Body of pancreas (tissue), 4 donors: ENCODE data around the gene CLRN1. TPM values are rescaled to one million over a fixed set of nuclear protein-coding genes. Genes with fewer than 3 reads are reported as not detected.

Source experiments
- ATAC-seq: fragments of 150-250 bp; one replicate; pipeline ENCODE4 v1.9.1; 2016
- DNase-seq, 4 donors: peaks; one replicate each; pipeline ENCODE4 v3.0.0-alpha.2; 2019
- H3K27ac ChIP-seq, 4 donors: fragments of 200-600 bp; sonication (generic); 1 replicate in 3 of 4; 2 replicates in 1 of 4; pipeline versions ENCODE4 v1.5.1 to v1.6.1; 2016 to 2019; ENCODE audit warnings: mild to moderate bottlenecking in 1 of 4, mixed read lengths in 1 of 4, moderate library complexity in 1 of 4
- H3K27me3 ChIP-seq, 2 donors: fragments of 200-600 bp; sonication (generic); one replicate each; pipeline ENCODE4 v1.6.0; 2016; ENCODE audit warnings: mild to moderate bottlenecking in 1 of 2
- H3K36me3 ChIP-seq, 2 donors: fragments of 200-600 bp; sonication (generic); replicated peaks in 1 of 2; 2 replicates each; pipeline ENCODE4 v1.5.1; 2016; ENCODE audit warnings: low read depth in 2 of 2; ENCODE audit not compliant: insufficient read depth in 1 of 2
- H3K4me1 ChIP-seq: fragments of 200-600 bp; sonication (generic); one replicate; pipeline ENCODE4 v1.6.0; 2016
- H3K4me3 ChIP-seq, 2 donors: fragments of 200-600 bp; sonication (generic); 1 replicate in 1 of 2; 2 replicates in 1 of 2; pipeline ENCODE4 v1.5.1; 2016 to 2019
- H3K9me3 ChIP-seq, 3 donors: fragments of 200-600 bp; sonication (generic); 1 replicate in 2 of 3; 2 replicates in 1 of 3; pipeline ENCODE4 v1.5.1; 2016
- CTCF ChIP-seq, 7 experiments: fragments of 450-650 bp in 4 of 7; fragments of 200-600 bp in 3 of 7; sonication (generic) in 3 of 7; IDR thresholded peaks; one replicate each; pipeline ENCODE4 v1.5.1; 2016 to 2019; ENCODE audit warnings: antibody characterized with exemption in 7 of 7
- POLR2A ChIP-seq, 3 donors: fragments of 450-650 bp; IDR thresholded peaks; one replicate each; pipeline ENCODE4 v1.6.1; 2016; ENCODE audit warnings: antibody characterized with exemption in 3 of 3, mild to moderate bottlenecking in 2 of 3
- WGBS, 2 donors: methylation state at CpG; one replicate each; pipeline ENCODE4 v1.1.5; 2017; 5-methylcytosine and 5-hydroxymethylcytosine counted together
- intact Hi-C: fragments of 100-400 bp; cut with DNase I; formaldehyde crosslinking; loops from one replicate; pipeline ENCODE4 v1.15.1; 2023
- total RNA-seq, 2 donors: library from RNA; depleted of rRNA; stranded (reverse); fragments of >200 nt; gene quantifications; one replicate each; pipeline ENCODE4 v1.1.0, GENCODE V29; 2016

The CLRN1 gene, protein sequence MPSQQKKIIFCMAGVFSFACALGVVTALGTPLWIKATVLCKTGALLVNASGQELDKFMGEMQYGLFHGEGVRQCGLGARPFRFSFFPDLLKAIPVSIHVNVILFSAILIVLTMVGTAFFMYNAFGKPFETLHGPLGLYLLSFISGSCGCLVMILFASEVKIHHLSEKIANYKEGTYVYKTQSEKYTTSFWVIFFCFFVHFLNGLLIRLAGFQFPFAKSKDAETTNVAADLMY
- not detected for total RNA-seq

GRCh38 chr3:150972366-150973071 is at the start of gene CLRN1:
CLRN1 (minus strand) TSS chr3:150972727; CDS start chr3:150972708, 19 bp downstream.
- ATAC-seq (no peak), DNase-seq (no peak)
- no peaks in the 10 kb centered on the region for H3K36me3 ChIP-seq
- H3K9me3 ChIP-seq = no peaks in the 10 kb centered on the region
- H3K4me3 ChIP-seq = no peak within 1 kb of the TSS
- WGBS, 2 donors = 50 to 60% methylated on average over 18 of the region's 18 CpGs
- H3K27ac ChIP-seq = no peak within 1 kb of the TSS
- TF ChIP-seq POLR2A (IDR thresholded peaks at IDR 0.05) (no peak), CTCF (IDR thresholded peaks at IDR 0.05) (no peak)
- H3K27me3 ChIP-seq = no peaks in the 10 kb centered on the region
- no peaks in the 10 kb centered on the region for H3K4me1 ChIP-seq
- intact Hi-C loops = no loop called here

DNA sequence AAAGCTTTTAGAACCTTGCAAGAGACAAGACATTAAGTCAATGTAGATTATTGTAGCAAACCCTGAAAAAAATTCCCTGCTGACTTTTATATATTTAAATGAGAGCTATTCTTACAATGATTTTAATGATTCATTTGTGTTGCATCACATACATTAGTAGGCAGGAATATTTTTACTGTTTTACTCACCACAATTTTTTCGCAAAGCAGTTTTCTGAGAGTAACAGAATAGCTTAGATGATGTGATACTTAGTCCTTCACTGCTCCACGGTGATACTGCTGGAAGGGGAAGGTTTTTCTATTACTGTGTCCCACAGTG is 43.9 kb upstream of the CLRN1 start:
- no peaks in the 10 kb centered on the region for H3K27me3 ChIP-seq
- 68 to 72% methylated on average over 2 of the region's 2 CpGs for WGBS, 2 donors
- no peak overlapping the region for H3K4me3 ChIP-seq
- H3K36me3 ChIP-seq = no peaks in the 10 kb centered on the region
- TF ChIP-seq CTCF (IDR thresholded peaks at IDR 0.05) (no peak), POLR2A (IDR thresholded peaks at IDR 0.05) (no peak)
- H3K4me1 ChIP-seq = no peaks in the 10 kb centered on the region
- no peak overlapping the region for H3K27ac ChIP-seq
- intact Hi-C loops = no loop called here
- H3K9me3 ChIP-seq = no peaks in the 10 kb centered on the region
- DNase-seq (no peak), ATAC-seq (no peak)

GRCh38 chr3:151015767-151016477 is 43.4 kb upstream of the CLRN1 start:
- H3K9me3 ChIP-seq = no peaks in the 10 kb centered on the region
- 60 to 65% methylated on average over 3 of the region's 3 CpGs for WGBS, 2 donors
- H3K27me3 ChIP-seq = no peaks in the 10 kb centered on the region
- no peak overlapping the region for H3K27ac ChIP-seq
- no peak overlapping the region for H3K4me3 ChIP-seq
- no peaks in the 10 kb centered on the region for H3K36me3 ChIP-seq
- intact Hi-C loops = no loop called here
- no peak for ATAC-seq
- no peaks in the 10 kb centered on the region for H3K4me1 ChIP-seq
- no peak for TF ChIP-seq CTCF (IDR thresholded peaks at IDR 0.05)
- no peak for TF ChIP-seq POLR2A (IDR thresholded peaks at IDR 0.05)
- no peak for DNase-seq

- Histone ChIP-seq H3K36me3 (no peaks in the 10 kb centered on the region), H3K27ac (no peak overlapping the region), H3K4me3 (no peak overlapping the region), H3K27me3 (no peaks in the 10 kb centered on the region), H3K9me3 (no peaks in the 10 kb centered on the region), H3K4me1 (no peaks in the 10 kb centered on the region)
- no peak for ATAC-seq
- 69 to 74% methylated on average over 5 of the region's 5 CpGs for WGBS, 2 donors
- no peak for TF ChIP-seq POLR2A (IDR thresholded peaks at IDR 0.05)
- no peak for DNase-seq
- intact Hi-C loops = no loop called here
These were observed 42.7 kb upstream of the CLRN1 start for GRCh38 chr3:151015181-151015580.

GRCh38 chr3:151014501-151015018 is 42.0 kb upstream of the CLRN1 start:
- H3K4me3 ChIP-seq = no peak overlapping the region
- intact Hi-C loops = no loop called here
- H3K36me3 ChIP-seq = no peaks in the 10 kb centered on the region
- DNase-seq (no peak), ATAC-seq (no peak)
- H3K4me1 ChIP-seq = no peaks in the 10 kb centered on the region
- no peaks in the 10 kb centered on the region for H3K9me3 ChIP-seq
- 31 to 42% methylated on average over 4 of the region's 4 CpGs for WGBS, 2 donors
- H3K27ac ChIP-seq = no peak overlapping the region
- no peaks in the 10 kb centered on the region for H3K27me3 ChIP-seq
- TF ChIP-seq POLR2A (IDR thresholded peaks at IDR 0.05) (no peak), CTCF (IDR thresholded peaks at IDR 0.05) (no peak)
